ENCODE data around the gene HNRNPA3. TPM values are rescaled to one million over a fixed set of nuclear protein-coding genes. Genes with fewer than 3 reads are reported as not detected.

The HNRNPA3 gene
- total RNA-seq = 127 and 136 TPM in 2 replicates
- long read RNA-seq, full-length matches to known transcripts = 62 of 90 reads
- long read RNA-seq, partial matches to known transcripts = 8 of 90 reads
- long read RNA-seq, other reads (novel, unspliced or antisense) = 20 of 90 reads

DNA sequence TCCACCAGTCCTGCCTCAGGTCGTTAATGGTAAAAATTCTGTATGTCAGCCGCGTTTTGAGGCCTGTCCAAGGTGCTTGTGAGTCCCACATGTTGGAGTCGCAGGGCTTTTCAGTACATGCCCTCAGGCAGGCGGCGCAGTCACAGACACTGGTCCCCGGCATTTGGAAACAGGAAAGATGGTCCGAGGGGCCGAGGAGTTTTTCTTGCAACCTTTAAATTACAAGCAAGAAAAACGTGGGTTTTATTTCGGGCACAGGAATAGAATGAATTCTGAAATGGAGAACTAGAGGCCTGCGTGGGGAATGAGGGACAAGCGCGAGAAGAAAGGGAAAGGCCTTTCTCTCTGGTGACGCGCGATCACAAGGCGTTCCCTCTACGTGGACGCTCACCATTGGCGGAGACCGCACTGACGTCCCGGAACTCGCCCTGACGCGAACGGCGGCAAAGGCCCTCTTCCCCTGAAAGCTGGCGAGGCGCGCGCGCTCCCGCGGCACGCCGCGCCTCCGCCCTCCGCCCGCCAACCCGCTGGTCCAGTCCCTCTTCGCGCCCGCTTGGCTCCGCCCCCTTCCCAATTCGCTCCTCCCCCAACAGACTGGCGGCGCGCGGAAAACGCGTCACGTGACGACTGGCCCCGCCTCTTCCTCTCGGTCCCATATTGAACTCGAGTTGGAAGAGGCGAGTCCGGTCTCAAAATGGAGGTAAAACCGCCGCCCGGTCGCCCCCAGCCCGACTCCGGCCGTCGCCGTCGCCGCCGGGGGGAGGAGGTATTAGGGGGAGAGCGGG, at the start of gene HNRNPA3:
TSS of gene HNRNPA3 (plus strand) at position 689 of the 785 bp plus-strand sequence. CDS start at position 695, 6 bp downstream.
- H3K27me3 Mint-ChIP-seq (ENCODE audit: unreplicated experiment) = no peaks in the 10 kb centered on the region
- TF ChIP-seq, protein P1, sequence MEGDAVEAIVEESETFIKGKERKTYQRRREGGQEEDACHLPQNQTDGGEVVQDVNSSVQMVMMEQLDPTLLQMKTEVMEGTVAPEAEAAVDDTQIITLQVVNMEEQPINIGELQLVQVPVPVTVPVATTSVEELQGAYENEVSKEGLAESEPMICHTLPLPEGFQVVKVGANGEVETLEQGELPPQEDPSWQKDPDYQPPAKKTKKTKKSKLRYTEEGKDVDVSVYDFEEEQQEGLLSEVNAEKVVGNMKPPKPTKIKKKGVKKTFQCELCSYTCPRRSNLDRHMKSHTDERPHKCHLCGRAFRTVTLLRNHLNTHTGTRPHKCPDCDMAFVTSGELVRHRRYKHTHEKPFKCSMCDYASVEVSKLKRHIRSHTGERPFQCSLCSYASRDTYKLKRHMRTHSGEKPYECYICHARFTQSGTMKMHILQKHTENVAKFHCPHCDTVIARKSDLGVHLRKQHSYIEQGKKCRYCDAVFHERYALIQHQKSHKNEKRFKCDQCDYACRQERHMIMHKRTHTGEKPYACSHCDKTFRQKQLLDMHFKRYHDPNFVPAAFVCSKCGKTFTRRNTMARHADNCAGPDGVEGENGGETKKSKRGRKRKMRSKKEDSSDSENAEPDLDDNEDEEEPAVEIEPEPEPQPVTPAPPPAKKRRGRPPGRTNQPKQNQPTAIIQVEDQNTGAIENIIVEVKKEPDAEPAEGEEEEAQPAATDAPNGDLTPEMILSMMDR (IDR thresholded peaks at IDR 0.05) = peak; percentile 17
- peaks cover 27% of the 10 kb centered on the region for H3K36me3 Mint-ChIP-seq (ENCODE audit: unreplicated experiment)
- no peaks in the 10 kb centered on the region for H3K9me3 Mint-ChIP-seq (ENCODE audit: unreplicated experiment)
- H3K4me3 Mint-ChIP-seq (ENCODE audit: unreplicated experiment) = peak within 1 kb of the TSS; percentile 96
- H3K4me1 Mint-ChIP-seq (ENCODE audit: unreplicated experiment) = peaks cover 45% of the 10 kb centered on the region
- peak within 1 kb of the TSS; percentile 100 for H3K27ac Mint-ChIP-seq (ENCODE audit: unreplicated experiment)
- DNase-seq (ENCODE audit: extremely low spot score, unreplicated experiment) = peak; percentile 100

DNA sequence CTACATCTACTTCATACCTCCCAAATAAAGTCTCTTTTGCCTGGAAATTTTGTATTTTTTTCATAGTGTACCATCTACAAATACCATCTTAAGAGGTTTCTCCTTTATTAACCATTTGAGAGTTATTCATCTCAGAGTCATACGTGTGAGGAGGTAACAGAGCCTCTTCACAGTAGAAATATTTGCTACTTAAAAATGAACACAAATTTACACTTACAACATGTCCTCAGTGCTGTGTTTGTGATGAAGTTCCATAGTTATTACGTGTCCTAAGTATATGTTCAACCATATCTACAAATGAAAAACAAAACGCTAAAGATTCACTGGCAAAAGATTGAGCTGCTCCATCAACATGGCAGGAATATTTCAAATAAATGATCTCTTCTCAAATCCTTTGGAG, 48.5 kb upstream of the HNRNPA3 start:
- Mint-ChIP-seq H3K9me3 (ENCODE audit: unreplicated experiment) (no peaks in the 10 kb centered on the region), H3K4me1 (ENCODE audit: unreplicated experiment) (peaks cover 3% of the 10 kb centered on the region), H3K27ac (ENCODE audit: unreplicated experiment) (no peak overlapping the region), H3K36me3 (ENCODE audit: unreplicated experiment) (no peaks in the 10 kb centered on the region), H3K27me3 (ENCODE audit: unreplicated experiment) (peaks cover 4% of the 10 kb centered on the region), H3K4me3 (ENCODE audit: unreplicated experiment) (no peak overlapping the region)
- TF ChIP-seq, protein P1 (IDR thresholded peaks at IDR 0.05) = no peak
- no peak for DNase-seq (ENCODE audit: extremely low spot score, unreplicated experiment)

DNA sequence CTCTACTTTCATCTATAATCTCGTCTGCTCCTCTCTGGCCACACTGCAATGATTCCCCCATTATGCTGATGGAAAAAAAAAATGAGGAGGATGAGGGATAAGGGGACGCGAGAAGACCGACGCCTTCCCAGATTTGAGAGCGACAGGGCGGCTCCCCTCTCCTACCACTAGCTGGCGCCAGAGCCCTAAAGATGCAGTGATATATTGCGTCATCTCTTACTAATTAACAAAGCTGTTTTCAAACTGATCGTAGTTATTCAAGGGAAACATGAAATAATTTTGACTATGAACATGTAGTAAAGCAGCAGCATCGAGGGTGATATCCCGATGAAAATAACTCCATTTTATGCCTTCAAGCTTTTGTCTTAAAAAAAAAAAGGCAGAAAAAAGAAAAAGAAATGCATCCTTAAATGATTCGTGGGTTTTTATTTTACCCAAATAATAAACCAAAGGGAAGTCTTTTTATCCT, 48.0 kb upstream of the HNRNPA3 start:
- Mint-ChIP-seq H3K4me1 (ENCODE audit: unreplicated experiment) (peaks cover 6% of the 10 kb centered on the region), H3K27me3 (ENCODE audit: unreplicated experiment) (peaks cover 4% of the 10 kb centered on the region), H3K36me3 (ENCODE audit: unreplicated experiment) (no peaks in the 10 kb centered on the region), H3K4me3 (ENCODE audit: unreplicated experiment) (no peak overlapping the region), H3K27ac (ENCODE audit: unreplicated experiment) (no peak overlapping the region), H3K9me3 (ENCODE audit: unreplicated experiment) (no peaks in the 10 kb centered on the region)
- peak; percentile 91 for DNase-seq (ENCODE audit: extremely low spot score, unreplicated experiment)
- TF ChIP-seq, protein P1 (IDR thresholded peaks at IDR 0.05) = peak; percentile 99

DNA sequence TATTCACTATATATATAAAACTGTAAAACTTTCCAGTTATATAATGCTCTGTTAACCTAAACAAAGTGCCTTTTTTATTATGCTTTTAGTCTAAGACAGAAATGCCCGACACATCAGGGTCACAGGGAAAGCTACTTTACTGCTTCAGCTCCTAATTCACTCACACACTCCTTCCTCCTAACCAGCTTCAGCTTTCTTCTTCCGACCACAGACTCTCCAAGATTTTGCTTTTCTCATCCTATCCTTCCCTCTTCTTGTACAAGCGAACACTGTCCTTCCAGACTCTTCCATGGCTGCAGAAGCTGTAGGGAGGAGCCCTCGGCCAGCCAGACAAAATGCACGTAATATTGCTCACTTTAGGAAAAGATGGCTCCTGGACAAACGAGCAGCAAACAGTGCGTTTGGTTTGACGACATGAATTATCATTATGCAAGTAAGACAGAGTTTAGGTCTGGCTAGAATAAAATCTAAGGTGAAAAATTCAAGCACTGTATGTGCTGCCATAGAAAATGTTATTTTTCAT, 47.5 kb upstream of the HNRNPA3 start:
- Mint-ChIP-seq H3K36me3 (ENCODE audit: unreplicated experiment) (no peaks in the 10 kb centered on the region), H3K4me1 (ENCODE audit: unreplicated experiment) (peaks cover 11% of the 10 kb centered on the region), H3K4me3 (ENCODE audit: unreplicated experiment) (no peak overlapping the region), H3K9me3 (ENCODE audit: unreplicated experiment) (no peaks in the 10 kb centered on the region), H3K27me3 (ENCODE audit: unreplicated experiment) (peaks cover 4% of the 10 kb centered on the region), H3K27ac (ENCODE audit: unreplicated experiment) (no peak overlapping the region)
- no peak for DNase-seq (ENCODE audit: extremely low spot score, unreplicated experiment)
- TF ChIP-seq, protein P1 (IDR thresholded peaks at IDR 0.05) = no peak
